ENCODE data around the gene HTR2B. TPM values are rescaled to one million over a fixed set of nuclear protein-coding genes. Genes with fewer than 3 reads are reported as not detected.

Gene HTR2B
- total RNA-seq, 5 donors from 2014 or later (not counting 1 experiment from before 2014, with no cell fraction given) = 0.38 TPM; not detected in 4

DNA sequence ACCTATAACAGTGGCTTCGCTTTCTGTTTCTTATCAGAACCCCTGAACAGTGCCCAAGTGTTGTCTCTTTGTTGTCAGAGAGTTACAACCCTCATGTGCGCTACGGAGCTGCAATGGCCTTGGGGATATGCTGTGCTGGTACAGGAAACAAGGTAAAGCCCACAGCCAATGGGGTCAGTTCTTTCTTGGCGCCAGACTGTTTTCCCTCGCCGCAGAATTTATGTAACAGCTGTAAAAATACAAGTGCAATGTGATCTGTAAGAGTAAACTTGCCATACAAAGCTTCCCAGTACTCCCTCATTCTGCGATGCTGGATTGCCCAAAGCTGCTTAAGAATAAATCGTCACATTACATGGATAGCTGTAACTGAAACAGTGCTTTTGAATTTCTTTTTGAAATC lies 13.9 kb upstream of the HTR2B start:
- H3K4me3 Mint-ChIP-seq = no peak overlapping the region
- WGBS (ENCODE audit: insufficient coverage) = 100% methylated on average over 4 of the region's 8 CpGs
- DNase-seq (no peak), ATAC-seq (replicated peaks in 1 of 4) (no peak)
- Histone ChIP-seq H3K4me3 (ENCODE audit: control insufficient read depth in 1 of 2, extremely low read depth in 1 of 2, low read length in 1 of 2) (no peak overlapping the region), H3K9me3 (no peaks in the 10 kb centered on the region), H3K36me3 (ENCODE audit: control insufficient read depth in 2 of 2, extremely low read depth in 1 of 2, insufficient read depth in 1 of 2, low read length in 1 of 2) (peaks cover 7 to 8% of the 10 kb centered on the region in 2 donors), H3K27me3 (replicated peaks in 1 of 2; ENCODE audit: control insufficient read depth in 2 of 2, extremely low read depth in 1 of 2, insufficient read depth in 2 of 2, low read length in 1 of 2) (no peaks in the 10 kb centered on the region), H3K27ac (ENCODE audit: low read length) (no peak overlapping the region), H3K4me1 (ENCODE audit: control insufficient read depth in 1 of 2, extremely low read depth in 1 of 2, insufficient read depth in 2 of 2, low read length in 2 of 2) (no peaks in the 10 kb centered on the region)
- H3K36me3 Mint-ChIP-seq = peaks cover 15% of the 10 kb centered on the region
- no peaks in the 10 kb centered on the region for H3K9me3 Mint-ChIP-seq
- peaks cover 0 to 3% (median 0%) of the 10 kb centered on the region in 3 donors for H3K4me1 Mint-ChIP-seq
- ChIA-PET POLR2A (no interaction called here), CTCF (no interaction called here)
- H3K27ac Mint-ChIP-seq = no peak overlapping the region
- H3K27me3 Mint-ChIP-seq = no peaks in the 10 kb centered on the region

- WGBS (ENCODE audit: insufficient coverage) = no CpG with 5 or more reads among the region's 1 CpG
- Mint-ChIP-seq H3K27ac (no peak overlapping the region), H3K27me3 (no peaks in the 10 kb centered on the region), H3K4me1 (peaks cover 0 to 3% (median 3%) of the 10 kb centered on the region in 3 donors), H3K9me3 (no peaks in the 10 kb centered on the region), H3K36me3 (peaks cover 10% of the 10 kb centered on the region), H3K4me3 (no peak overlapping the region)
- Histone ChIP-seq H3K27me3 (replicated peaks in 1 of 2; ENCODE audit: control insufficient read depth in 2 of 2, extremely low read depth in 1 of 2, insufficient read depth in 2 of 2, low read length in 1 of 2) (no peaks in the 10 kb centered on the region), H3K9me3 (no peaks in the 10 kb centered on the region), H3K4me3 (ENCODE audit: control insufficient read depth in 1 of 2, extremely low read depth in 1 of 2, low read length in 1 of 2) (no peak overlapping the region), H3K36me3 (ENCODE audit: control insufficient read depth in 2 of 2, extremely low read depth in 1 of 2, insufficient read depth in 1 of 2, low read length in 1 of 2) (peaks cover 2 to 5% of the 10 kb centered on the region in 2 donors), H3K27ac (ENCODE audit: low read length) (no peak overlapping the region), H3K4me1 (ENCODE audit: control insufficient read depth in 1 of 2, extremely low read depth in 1 of 2, insufficient read depth in 2 of 2, low read length in 2 of 2) (no peaks in the 10 kb centered on the region)
- ATAC-seq (replicated peaks in 1 of 4) = no peak
- ChIA-PET CTCF (no interaction called here), POLR2A (interaction anchor here in 1 of 2 donors (0.6 kb wide), 1 partner anchor 307 kb away, joined by 3 read pairs; no protein-coding TSS in a partner anchor)
- DNase-seq = no peak
These were observed 10.2 kb upstream of the HTR2B start for GRCh38 chr2:231134910-231135655.

DNA sequence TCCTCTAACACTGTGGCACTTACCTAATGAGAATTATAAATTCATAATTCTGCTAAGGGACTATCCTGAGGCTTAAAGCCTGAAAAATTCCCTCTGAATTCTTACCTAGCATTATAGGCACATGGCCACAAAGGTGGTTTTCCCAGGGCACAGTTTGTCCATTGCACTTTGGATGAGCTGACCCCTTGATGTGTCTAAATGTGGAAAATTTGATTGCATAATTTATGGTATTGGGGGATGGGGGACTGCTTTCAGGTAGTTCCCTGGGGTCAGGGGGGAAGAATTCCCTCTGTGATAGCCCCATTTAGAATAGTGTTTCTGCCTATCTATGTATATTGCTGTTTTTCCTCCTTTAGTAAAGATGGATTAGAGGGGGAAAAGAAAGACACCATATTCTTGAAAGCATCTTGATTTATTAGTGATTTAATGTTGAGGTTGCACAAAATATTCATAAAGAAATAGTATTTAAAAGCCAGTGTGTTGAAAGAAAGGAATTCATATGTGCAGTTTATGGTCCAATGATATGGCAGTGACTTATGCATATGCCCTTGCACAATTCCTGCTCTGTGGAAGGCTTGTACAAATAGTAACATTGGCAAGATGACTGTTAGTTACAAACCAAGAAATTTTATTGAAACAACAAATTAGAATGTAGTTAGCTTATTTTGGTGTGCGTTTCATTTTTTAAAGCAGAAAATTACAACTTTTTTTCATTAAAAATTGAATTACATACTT lies 8.7 kb upstream of the HTR2B start:
- no peaks in the 10 kb centered on the region for H3K27me3 ChIP-seq (replicated peaks in 1 of 2; ENCODE audit: control insufficient read depth in 2 of 2, extremely low read depth in 1 of 2, insufficient read depth in 2 of 2, low read length in 1 of 2)
- Mint-ChIP-seq H3K4me1 (peaks cover 2 to 3% (median 3%) of the 10 kb centered on the region in 3 donors), H3K9me3 (no peaks in the 10 kb centered on the region), H3K27ac (no peak overlapping the region), H3K4me3 (no peak overlapping the region), H3K36me3 (peaks cover 10% of the 10 kb centered on the region), H3K27me3 (no peaks in the 10 kb centered on the region)
- H3K4me3 ChIP-seq (ENCODE audit: control insufficient read depth in 1 of 2, extremely low read depth in 1 of 2, low read length in 1 of 2) = no peak overlapping the region
- no peaks in the 10 kb centered on the region for H3K4me1 ChIP-seq (ENCODE audit: control insufficient read depth in 1 of 2, extremely low read depth in 1 of 2, insufficient read depth in 2 of 2, low read length in 2 of 2)
- CTCF ChIA-PET = interaction anchor here (0.6 to 1.0 kb wide), 3 partner anchors 50 to 893 kb away, joined by 3 to 4 read pairs (median 3); no protein-coding TSS in a partner anchor
- no peaks in the 10 kb centered on the region for H3K9me3 ChIP-seq
- POLR2A ChIA-PET = interaction anchor here in 1 of 2 donors (0.6 kb wide), 1 partner anchor 43 kb away, joined by 4 read pairs; no protein-coding TSS in a partner anchor
- H3K27ac ChIP-seq (ENCODE audit: low read length) = no peak overlapping the region
- WGBS (ENCODE audit: insufficient coverage) = no CpG with 5 or more reads among the region's 1 CpG
- no peak for ATAC-seq (replicated peaks in 1 of 4)
- DNase-seq = no peak
- peaks cover under 1% of the 10 kb centered on the region in 2 donors for H3K36me3 ChIP-seq (ENCODE audit: control insufficient read depth in 2 of 2, extremely low read depth in 1 of 2, insufficient read depth in 1 of 2, low read length in 1 of 2)

- Mint-ChIP-seq H3K9me3 (no peaks in the 10 kb centered on the region), H3K36me3 (peaks cover 6% of the 10 kb centered on the region), H3K27ac (no peak overlapping the region), H3K4me1 (peaks cover 3 to 10% (median 3%) of the 10 kb centered on the region in 3 donors), H3K27me3 (no peaks in the 10 kb centered on the region), H3K4me3 (no peak overlapping the region)
- Histone ChIP-seq H3K27ac (ENCODE audit: low read length) (no peak overlapping the region), H3K27me3 (replicated peaks in 1 of 2; ENCODE audit: control insufficient read depth in 2 of 2, extremely low read depth in 1 of 2, insufficient read depth in 2 of 2, low read length in 1 of 2) (no peaks in the 10 kb centered on the region), H3K4me1 (ENCODE audit: control insufficient read depth in 1 of 2, extremely low read depth in 1 of 2, insufficient read depth in 2 of 2, low read length in 2 of 2) (no peaks in the 10 kb centered on the region), H3K36me3 (ENCODE audit: control insufficient read depth in 2 of 2, extremely low read depth in 1 of 2, insufficient read depth in 1 of 2, low read length in 1 of 2) (no peaks in the 10 kb centered on the region), H3K4me3 (ENCODE audit: control insufficient read depth in 1 of 2, extremely low read depth in 1 of 2, low read length in 1 of 2) (no peak overlapping the region), H3K9me3 (no peaks in the 10 kb centered on the region)
- CTCF ChIA-PET = interaction anchor here in 1 of 2 donors (0.6 kb wide), 1 partner anchor 83 kb away, joined by 8 read pairs; no protein-coding TSS in a partner anchor
- no peak for DNase-seq
- WGBS (ENCODE audit: insufficient coverage) = no CpG with 5 or more reads among the region's 1 CpG
- no peak for ATAC-seq (replicated peaks in 1 of 4)
- POLR2A ChIA-PET = no interaction called here
These were observed 7.3 kb upstream of the HTR2B start for GRCh38 chr2:231132129-231132528.

GRCh38 chr2:231130336-231131056 lies 5.7 kb upstream of the HTR2B start:
- Mint-ChIP-seq H3K27me3 (no peaks in the 10 kb centered on the region), H3K4me1 (peaks cover 4 to 10% (median 5%) of the 10 kb centered on the region in 3 donors), H3K36me3 (peaks cover 7% of the 10 kb centered on the region), H3K4me3 (no peak overlapping the region), H3K9me3 (no peaks in the 10 kb centered on the region), H3K27ac (peak overlapping the region in 1 of 2 donors; percentile 52)
- H3K4me1 ChIP-seq (ENCODE audit: control insufficient read depth in 1 of 2, extremely low read depth in 1 of 2, insufficient read depth in 2 of 2, low read length in 2 of 2) = peaks cover 0 to 3% of the 10 kb centered on the region in 2 experiments
- no peaks in the 10 kb centered on the region for H3K36me3 ChIP-seq (ENCODE audit: control insufficient read depth in 2 of 2, extremely low read depth in 1 of 2, insufficient read depth in 1 of 2, low read length in 1 of 2)
- POLR2A ChIA-PET = no interaction called here
- H3K27ac ChIP-seq (ENCODE audit: low read length) = no peak overlapping the region
- ATAC-seq (replicated peaks in 1 of 4) (no peak), DNase-seq (no peak)
- H3K4me3 ChIP-seq (ENCODE audit: control insufficient read depth in 1 of 2, extremely low read depth in 1 of 2, low read length in 1 of 2) = no peak overlapping the region
- CTCF ChIA-PET = interaction anchor here in 1 of 2 donors (1.0 to 1.1 kb wide), 2 partner anchors 32 to 656 kb away, joined by 3 read pairs; partner anchors contain the start of gene COPS7B
- no peaks in the 10 kb centered on the region for H3K27me3 ChIP-seq (replicated peaks in 1 of 2; ENCODE audit: control insufficient read depth in 2 of 2, extremely low read depth in 1 of 2, insufficient read depth in 2 of 2, low read length in 1 of 2)
- H3K9me3 ChIP-seq = no peaks in the 10 kb centered on the region
- 100% methylated on average over 4 of the region's 6 CpGs for WGBS (ENCODE audit: insufficient coverage)

GRCh38 chr2:231129216-231129615 lies 4.4 kb upstream of the HTR2B start:
- H3K4me1 ChIP-seq (ENCODE audit: control insufficient read depth in 1 of 2, extremely low read depth in 1 of 2, insufficient read depth in 2 of 2, low read length in 2 of 2) = peaks cover 0 to 11% of the 10 kb centered on the region in 2 experiments
- ATAC-seq (replicated peaks in 1 of 4) = no peak
- H3K27ac ChIP-seq (ENCODE audit: low read length) = no peak overlapping the region
- no peaks in the 10 kb centered on the region for H3K27me3 ChIP-seq (replicated peaks in 1 of 2; ENCODE audit: control insufficient read depth in 2 of 2, extremely low read depth in 1 of 2, insufficient read depth in 2 of 2, low read length in 1 of 2)
- no peak for DNase-seq
- no CpG with 5 or more reads among the region's 1 CpG for WGBS (ENCODE audit: insufficient coverage)
- Mint-ChIP-seq H3K27me3 (no peaks in the 10 kb centered on the region), H3K27ac (no peak overlapping the region), H3K4me3 (no peak overlapping the region), H3K36me3 (peaks cover 7% of the 10 kb centered on the region), H3K9me3 (no peaks in the 10 kb centered on the region), H3K4me1 (peaks cover 16 to 23% (median 18%) of the 10 kb centered on the region in 3 donors)
- no peaks in the 10 kb centered on the region for H3K36me3 ChIP-seq (ENCODE audit: control insufficient read depth in 2 of 2, extremely low read depth in 1 of 2, insufficient read depth in 1 of 2, low read length in 1 of 2)
- POLR2A ChIA-PET = no interaction called here
- no peaks in the 10 kb centered on the region for H3K9me3 ChIP-seq
- no peak overlapping the region for H3K4me3 ChIP-seq (ENCODE audit: control insufficient read depth in 1 of 2, extremely low read depth in 1 of 2, low read length in 1 of 2)
- CTCF ChIA-PET = interaction anchor here in 1 of 2 donors (1.5 kb wide), 1 partner anchor 25 kb away, joined by 6 read pairs; no protein-coding TSS in a partner anchor
